Stomach (tissue), 4 donors: ENCODE measurements around the gene CYTH1.

ENCODE experiments used
- CTCF ChIP-seq, 7 experiments: fragments of 450-650 bp in 4 of 7; fragments of 200-600 bp in 3 of 7; sonication (generic) in 3 of 7; IDR thresholded peaks; one replicate each; pipeline ENCODE4 v1.5.1; 2016 to 2019; ENCODE audit warnings: antibody characterized with exemption in 7 of 7, control low read depth in 2 of 7, mild to moderate bottlenecking in 1 of 7
- EP300 ChIP-seq: sonication (generic); formaldehyde crosslinking; IDR thresholded peaks from one replicate; pipeline ENCODE4 v1.6.1; 2017; ENCODE audit warnings: antibody characterized with exemption
- POLR2A ChIP-seq, 4 donors: fragments of 450-650 bp; IDR thresholded peaks; one replicate each; pipeline ENCODE4 v1.6.1; 2016; ENCODE audit warnings: antibody characterized with exemption in 4 of 4, control low read depth in 2 of 4, mild to moderate bottlenecking in 1 of 4, moderate library complexity in 1 of 4

GRCh38 chr17:78640700-78641099 is 141.4 kb downstream of the CYTH1 start:
- TF ChIP-seq CTCF (IDR thresholded peaks at IDR 0.05) (no peak), EP300 (no peak), POLR2A (IDR thresholded peaks at IDR 0.05) (no peak)
